CD14-positive monocyte (primary cell): ENCODE data around the gene CYP2S1. TPM values are rescaled to one million over a fixed set of nuclear protein-coding genes. Genes with fewer than 3 reads are reported as not detected.

ENCODE experiments used
- DNase-seq, 3 donors: peaks; one replicate each; pipeline ENCODE4 v3.0.0-alpha.2; 2011 to 2022
- H2AFZ ChIP-seq: 2 replicates; pipeline ENCODE4 v1.6.0; 2012; ENCODE audit warnings: mild to moderate bottlenecking, low read depth, low read length, inconsistent platforms; ENCODE audit not compliant: insufficient read depth, poor library complexity, severe bottlenecking
- H3K27ac ChIP-seq, 2 donors: 1 replicate in 1 of 2; 2 replicates in 1 of 2; pipeline ENCODE4 v1.5.1; 2012 to 2013; ENCODE audit warnings: low read length in 2 of 2, control low read depth in 1 of 2, inconsistent platforms in 1 of 2, low read depth in 1 of 2, mild to moderate bottlenecking in 1 of 2
- H3K27me3 ChIP-seq, 2 donors: one replicate each; pipeline versions ENCODE4 v1.6.0 to v1.6.1; 2011 to 2013; ENCODE audit warnings: low read length in 2 of 2; ENCODE audit not compliant: control insufficient read depth in 2 of 2, insufficient read depth in 2 of 2
- H3K36me3 ChIP-seq, 2 donors: replicated peaks in 1 of 2; 1 replicate in 1 of 2; 2 replicates in 1 of 2; pipeline versions ENCODE4 v1.5.1 to v1.6.1; 2012 to 2013; ENCODE audit warnings: low read length in 2 of 2, control low read depth in 1 of 2, inconsistent platforms in 1 of 2, mild to moderate bottlenecking in 1 of 2; ENCODE audit not compliant: insufficient read depth in 2 of 2, control insufficient read depth in 1 of 2
- H3K4me1 ChIP-seq, 2 donors: 1 replicate in 1 of 2; 2 replicates in 1 of 2; pipeline versions ENCODE4 v1.5.1 to v1.6.1; 2012 to 2013; ENCODE audit warnings: low read length in 2 of 2, control low read depth in 1 of 2, inconsistent platforms in 1 of 2, mild to moderate bottlenecking in 1 of 2, moderate library complexity in 1 of 2; ENCODE audit not compliant: insufficient read depth in 2 of 2, control insufficient read depth in 1 of 2
- H3K4me2 ChIP-seq: replicated peaks from 2 replicates; pipeline ENCODE3; 2012; ENCODE audit warnings: low read length, moderate library complexity, mild to moderate bottlenecking; ENCODE audit not compliant: poor library complexity, severe bottlenecking; ENCODE audit errors: extremely low read depth
- H3K4me3 ChIP-seq, 3 experiments: fragments of 200-600 bp in 1 of 3; sonication (generic) in 1 of 3; replicated peaks in 1 of 3; 1 replicate in 2 of 3; 2 replicates in 1 of 3; pipeline ENCODE4 v1.5.1; 2011 to 2013; ENCODE audit warnings: low read length in 3 of 3, mild to moderate bottlenecking in 3 of 3, control low read depth in 2 of 3, low read depth in 2 of 3, inconsistent platforms in 1 of 3, moderate library complexity in 1 of 3
- H3K79me2 ChIP-seq: 2 replicates; pipeline ENCODE4 v1.6.0; 2012; ENCODE audit warnings: mild to moderate bottlenecking, control low read depth, inconsistent platforms, low read length, moderate library complexity; ENCODE audit not compliant: insufficient read depth
- H3K9ac ChIP-seq: 2 replicates; pipeline ENCODE4 v1.6.0; 2017; ENCODE audit warnings: low read length, mild to moderate bottlenecking; ENCODE audit not compliant: insufficient read depth, poor library complexity, severe bottlenecking
- H3K9me3 ChIP-seq, 2 donors: replicated peaks in 1 of 2; 1 replicate in 1 of 2; 2 replicates in 1 of 2; pipeline versions ENCODE4 v1.5.1 to v1.6.1; 2012 to 2013; ENCODE audit warnings: low read length in 2 of 2, control low read depth in 1 of 2; ENCODE audit not compliant: control insufficient read depth in 1 of 2, insufficient read depth in 1 of 2
- H4K20me1 ChIP-seq: 2 replicates; pipeline ENCODE4 v1.6.0; 2012; ENCODE audit warnings: mild to moderate bottlenecking, low read length, control low read depth, moderate library complexity; ENCODE audit not compliant: insufficient read depth
- H3K27ac Mint-ChIP-seq, 7 donors: one replicate each; pipeline ENCODE4 v1.8.0; 2020; ENCODE audit warnings: mild to moderate bottlenecking in 7 of 7, mixed read lengths in 7 of 7, moderate library complexity in 6 of 7, inconsistent platforms in 2 of 7
- H3K27me3 Mint-ChIP-seq, 3 donors: one replicate each; pipeline ENCODE4 v1.8.0; 2021 to 2022; ENCODE audit warnings: low read depth in 3 of 3, mild to moderate bottlenecking in 3 of 3, mixed read lengths in 3 of 3, moderate library complexity in 3 of 3, inconsistent platforms in 1 of 3
- H3K36me3 Mint-ChIP-seq, 2 donors: one replicate each; pipeline ENCODE4 v1.8.0; 2020; ENCODE audit warnings: mixed read lengths in 2 of 2, inconsistent platforms in 1 of 2, mild to moderate bottlenecking in 1 of 2
- H3K4me1 Mint-ChIP-seq: one replicate; pipeline ENCODE4 v1.8.0; 2020; ENCODE audit warnings: mild to moderate bottlenecking, mixed read lengths
- H3K4me3 Mint-ChIP-seq, 2 donors: one replicate each; pipeline ENCODE4 v1.8.0; 2020; ENCODE audit warnings: mild to moderate bottlenecking in 2 of 2, mixed read lengths in 2 of 2, moderate library complexity in 1 of 2
- H3K9me3 Mint-ChIP-seq, 7 donors: one replicate each; pipeline ENCODE4 v1.8.0; 2020 to 2022; ENCODE audit warnings: mixed read lengths in 7 of 7, mild to moderate bottlenecking in 6 of 7, moderate library complexity in 6 of 7, inconsistent platforms in 2 of 7
- CTCF ChIP-seq: fragments of 200-600 bp; IDR thresholded peaks from one replicate; pipeline ENCODE4 v1.8.0; 2022; ENCODE audit warnings: antibody characterized with exemption, mild to moderate bottlenecking
- WGBS: methylation state at CpG from one replicate; pipeline ENCODE4 v1.1.5; 2013; ENCODE audit warnings: missing lambda C conversion rate; ENCODE audit not compliant: insufficient coverage; 5-methylcytosine and 5-hydroxymethylcytosine counted together
- intact Hi-C, 2 donors: fragments of 100-400 bp; cut with micrococcal nuclease; formaldehyde crosslinking; loops; one replicate each; pipeline versions ENCODE4 v1.15.0 to v1.15.1; 2023
- polyA plus RNA-seq, 3 donors: library from polyadenylated mRNA; depleted of rRNA in 1 of 3; unstranded in 2 of 3; stranded (reverse) in 1 of 3; fragments of 300-500 nt in 2 of 3; fragments of >200 nt in 1 of 3; fragmentation: Illumina TruSeq in 2 of 3; gene quantifications; 1 replicate in 2 of 3; 2 replicates in 1 of 3; pipeline ENCODE4 v1.2.3, GENCODE V29; 2012 to 2021

CYP2S1 gene
- polyA plus RNA-seq, 3 donors, result 8.9 to 20.3 (median 10.3) TPM

DNA sequence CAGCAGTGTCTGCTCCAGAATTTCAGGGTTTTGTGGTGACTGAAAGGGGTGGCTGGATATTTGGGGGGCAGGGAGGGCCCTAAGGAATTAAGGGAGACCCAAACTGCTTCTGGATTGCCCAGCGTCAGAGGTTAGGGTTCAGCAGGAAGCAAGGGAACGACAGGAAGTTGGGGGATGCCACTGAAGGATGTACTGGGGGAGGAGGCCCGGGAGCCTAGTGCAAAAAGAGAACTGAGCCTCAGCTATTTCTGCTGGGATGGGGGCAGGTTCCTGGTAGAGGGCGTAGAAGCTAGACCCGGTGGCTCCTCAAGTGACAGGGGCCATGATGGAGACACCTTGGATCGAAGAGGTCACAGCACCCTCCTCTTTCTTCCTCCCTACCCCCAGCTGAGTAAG is 1.1 kb downstream of the CYP2S1 start:
- Histone ChIP-seq H2AFZ (peak overlapping the region; percentile 88), H3K4me2 (peak overlapping the region; percentile 94)
- intact Hi-C loops, result no loop called here

More for the DNA sequence above, 1.1 kb downstream of the CYP2S1 start:
- peaks cover 0 to 1% (median 0%) of the 10 kb centered on the region in 7 donors for H3K9me3 Mint-ChIP-seq
- peak in 2 of 3 donors; percentile 49 to 60 for DNase-seq
- WGBS, result 0% methylated on average over 2 of the region's 6 CpGs
- H3K9ac ChIP-seq, result peak overlapping the region; percentile 67
- H3K79me2 ChIP-seq, result peaks cover 11% of the 10 kb centered on the region
- H3K4me3 ChIP-seq, result peak overlapping the region in 2 of 3 experiments; percentile 54 to 82
- H3K36me3 ChIP-seq, result peaks cover 9 to 14% of the 10 kb centered on the region in 2 donors
- H4K20me1 ChIP-seq, result no peaks in the 10 kb centered on the region
- H3K4me1 ChIP-seq, result peaks cover 51 to 56% of the 10 kb centered on the region in 2 donors
- H3K27ac Mint-ChIP-seq, result peak overlapping the region; percentile 13 to 89 (median 70)
- peaks cover 49% of the 10 kb centered on the region for H3K4me1 Mint-ChIP-seq
- no peak for TF ChIP-seq CTCF
- peaks cover 3 to 23% (median 12%) of the 10 kb centered on the region in 3 donors for H3K27me3 Mint-ChIP-seq
- no peaks in the 10 kb centered on the region for H3K9me3 ChIP-seq
- H3K4me3 Mint-ChIP-seq, result peak overlapping the region; percentile 85 to 95
- peak overlapping the region; percentile 5 to 51 for H3K27ac ChIP-seq
- peaks cover 0 to 4% of the 10 kb centered on the region in 2 donors for H3K27me3 ChIP-seq
- H3K36me3 Mint-ChIP-seq, result peaks cover 13 to 23% of the 10 kb centered on the region in 2 donors
